ENCODE results near the gene RNF44. TPM values are rescaled to one million over a fixed set of nuclear protein-coding genes. Genes with fewer than 3 reads are reported as not detected.

Gene RNF44
- total and polyA plus RNA-seq, 4 donors = 3.2 to 6.4 (median 4.7) TPM

DNA sequence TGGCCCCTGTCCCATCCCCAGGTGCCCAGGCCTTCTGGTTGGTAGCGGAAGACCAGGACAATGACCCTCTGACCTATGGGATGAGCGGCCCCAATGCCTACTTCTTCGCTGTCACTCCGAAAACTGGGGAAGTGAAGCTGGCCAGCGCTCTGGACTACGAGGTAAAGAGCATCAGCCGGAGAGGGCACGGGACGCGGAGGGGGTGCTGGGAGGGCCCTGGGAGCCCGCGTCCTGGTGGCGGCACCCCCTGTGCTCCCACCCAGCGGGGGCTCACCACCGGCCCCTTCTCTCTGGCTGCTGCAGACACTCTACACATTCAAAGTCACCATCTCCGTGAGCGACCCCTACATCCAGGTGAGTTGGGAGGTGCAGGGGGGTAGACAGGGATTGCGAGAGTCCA, 31.5 kb upstream of the RNF44 start:
- Histone ChIP-seq H3K27me3 (ENCODE audit: control insufficient read depth in 4 of 4, insufficient read depth in 4 of 4, low read length in 3 of 4) (no peaks in the 10 kb centered on the region), H3K36me3 (ENCODE audit: control insufficient read depth in 4 of 4, insufficient read depth in 3 of 4, low read depth in 1 of 4, low read length in 3 of 4) (no peaks in the 10 kb centered on the region), H3K4me3 (ENCODE audit: low read depth in 1 of 3, low read length in 3 of 3) (no peak overlapping the region), H3K9ac (ENCODE audit: low read depth in 1 of 2, low read length in 2 of 2) (no peak overlapping the region), H3K4me1 (ENCODE audit: control insufficient read depth in 4 of 4, insufficient read depth in 4 of 4, low read length in 3 of 4) (no peaks in the 10 kb centered on the region), H3K27ac (ENCODE audit: low read depth in 1 of 2, low read length in 2 of 2) (no peak overlapping the region), H3K9me3 (ENCODE audit: control insufficient read depth in 4 of 4, low read length in 3 of 4) (no peaks in the 10 kb centered on the region)
- 84% methylated on average over 18 of the region's 18 CpGs for WGBS
- no peak for DNase-seq (ENCODE audit: low spot score)
- TF ChIP-seq SP1 (IDR thresholded peaks at IDR 0.05) (no peak), RXRA (IDR thresholded peaks at IDR 0.05) (no peak), EGR1 (IDR thresholded peaks at IDR 0.05; ENCODE audit: low read depth in 2 of 2) (no peak), GABPA (IDR thresholded peaks at IDR 0.05 in 1 of 2, conservative IDR thresholded peaks at IDR 0.05 in 1 of 2) (no peak), HNF4A (conservative IDR thresholded peaks at IDR 0.05) (no peak)
- TF ChIP-seq, protein P1, sequence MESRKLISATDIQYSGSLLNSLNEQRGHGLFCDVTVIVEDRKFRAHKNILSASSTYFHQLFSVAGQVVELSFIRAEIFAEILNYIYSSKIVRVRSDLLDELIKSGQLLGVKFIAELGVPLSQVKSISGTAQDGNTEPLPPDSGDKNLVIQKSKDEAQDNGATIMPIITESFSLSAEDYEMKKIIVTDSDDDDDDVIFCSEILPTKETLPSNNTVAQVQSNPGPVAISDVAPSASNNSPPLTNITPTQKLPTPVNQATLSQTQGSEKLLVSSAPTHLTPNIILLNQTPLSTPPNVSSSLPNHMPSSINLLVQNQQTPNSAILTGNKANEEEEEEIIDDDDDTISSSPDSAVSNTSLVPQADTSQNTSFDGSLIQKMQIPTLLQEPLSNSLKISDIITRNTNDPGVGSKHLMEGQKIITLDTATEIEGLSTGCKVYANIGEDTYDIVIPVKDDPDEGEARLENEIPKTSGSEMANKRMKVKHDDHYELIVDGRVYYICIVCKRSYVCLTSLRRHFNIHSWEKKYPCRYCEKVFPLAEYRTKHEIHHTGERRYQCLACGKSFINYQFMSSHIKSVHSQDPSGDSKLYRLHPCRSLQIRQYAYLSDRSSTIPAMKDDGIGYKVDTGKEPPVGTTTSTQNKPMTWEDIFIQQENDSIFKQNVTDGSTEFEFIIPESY (IDR thresholded peaks at IDR 0.05) = no peak

DNA sequence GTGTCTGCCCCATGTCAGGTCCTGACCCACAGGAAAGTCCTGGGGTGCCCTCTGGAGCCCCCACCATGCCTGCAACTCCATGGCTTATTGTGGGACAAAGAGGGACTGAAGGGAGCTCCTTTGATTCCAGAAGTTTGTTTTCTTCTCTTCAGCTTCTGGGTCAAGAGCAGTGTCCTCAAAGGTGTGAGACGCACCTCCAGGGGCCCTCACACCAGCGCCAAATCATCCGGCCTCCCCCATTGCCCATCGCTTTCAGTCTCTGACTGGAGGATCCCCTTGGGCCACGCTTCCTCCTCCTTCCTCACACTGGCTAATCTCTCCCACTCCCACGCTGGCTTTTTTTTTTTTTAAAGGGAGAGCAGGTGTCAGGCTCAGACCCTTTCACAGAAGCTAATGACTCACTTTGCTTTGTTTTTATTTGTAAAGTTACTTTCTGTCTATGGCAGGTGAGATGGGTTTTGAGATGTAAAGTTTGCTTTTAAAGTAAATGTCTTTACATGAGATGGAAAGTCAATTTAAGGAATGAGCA, 28.6 kb upstream of the RNF44 start:
- no peaks in the 10 kb centered on the region for H3K27me3 ChIP-seq (ENCODE audit: control insufficient read depth in 4 of 4, insufficient read depth in 4 of 4, low read length in 3 of 4)
- H3K36me3 ChIP-seq (ENCODE audit: control insufficient read depth in 4 of 4, insufficient read depth in 3 of 4, low read depth in 1 of 4, low read length in 3 of 4) = no peaks in the 10 kb centered on the region
- 84% methylated on average over 6 of the region's 6 CpGs for WGBS
- H3K27ac ChIP-seq (ENCODE audit: low read depth in 1 of 2, low read length in 2 of 2) = no peak overlapping the region
- TF ChIP-seq FOXA1 (IDR thresholded peaks at IDR 0.05) (no peak), TAF1 (conservative IDR thresholded peaks at IDR 0.05) (no peak), GABPA (IDR thresholded peaks at IDR 0.05 in 1 of 2, conservative IDR thresholded peaks at IDR 0.05 in 1 of 2) (no peak), RXRA (IDR thresholded peaks at IDR 0.05) (no peak), EGR1 (IDR thresholded peaks at IDR 0.05; ENCODE audit: low read depth in 2 of 2) (no peak), YY1 (IDR thresholded peaks at IDR 0.05) (no peak)
- DNase-seq (ENCODE audit: low spot score) = no peak
- H3K4me1 ChIP-seq (ENCODE audit: control insufficient read depth in 4 of 4, insufficient read depth in 4 of 4, low read length in 3 of 4) = no peaks in the 10 kb centered on the region
- H3K9me3 ChIP-seq (ENCODE audit: control insufficient read depth in 4 of 4, low read length in 3 of 4) = no peaks in the 10 kb centered on the region
- no peak overlapping the region for H3K4me3 ChIP-seq (ENCODE audit: low read depth in 1 of 3, low read length in 3 of 3)
- no peak overlapping the region for H3K9ac ChIP-seq (ENCODE audit: low read depth in 1 of 2, low read length in 2 of 2)

DNA sequence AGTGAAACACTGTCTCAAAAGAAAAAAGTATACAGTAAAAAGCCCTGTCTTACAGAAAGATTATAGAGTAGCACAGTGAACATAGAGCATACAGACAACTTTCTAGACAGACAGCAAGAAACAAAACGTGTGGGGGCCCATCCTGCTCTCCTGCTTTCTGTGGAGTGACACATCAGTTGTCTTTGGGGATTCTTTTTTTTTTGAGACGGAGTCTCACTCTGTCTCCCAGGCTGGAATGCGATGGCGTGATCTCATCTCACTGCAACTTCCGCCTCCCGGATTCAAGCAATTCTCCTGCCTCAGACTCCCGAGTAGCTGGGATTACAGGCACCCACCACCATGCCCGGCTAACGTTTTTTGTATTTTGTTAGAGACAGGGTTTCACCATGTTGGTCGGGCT, 26.8 kb upstream of the RNF44 start:
- no peak for DNase-seq (ENCODE audit: low spot score)
- Histone ChIP-seq H3K4me1 (ENCODE audit: control insufficient read depth in 4 of 4, insufficient read depth in 4 of 4, low read length in 3 of 4) (no peaks in the 10 kb centered on the region), H3K36me3 (ENCODE audit: control insufficient read depth in 4 of 4, insufficient read depth in 3 of 4, low read depth in 1 of 4, low read length in 3 of 4) (no peaks in the 10 kb centered on the region), H3K9me3 (ENCODE audit: control insufficient read depth in 4 of 4, low read length in 3 of 4) (no peaks in the 10 kb centered on the region), H3K27ac (ENCODE audit: low read depth in 1 of 2, low read length in 2 of 2) (no peak overlapping the region), H3K27me3 (ENCODE audit: control insufficient read depth in 4 of 4, insufficient read depth in 4 of 4, low read length in 3 of 4) (no peaks in the 10 kb centered on the region), H3K4me3 (ENCODE audit: low read depth in 1 of 3, low read length in 3 of 3) (no peak overlapping the region), H3K9ac (ENCODE audit: low read depth in 1 of 2, low read length in 2 of 2) (no peak overlapping the region)
- TF ChIP-seq, protein P2, sequence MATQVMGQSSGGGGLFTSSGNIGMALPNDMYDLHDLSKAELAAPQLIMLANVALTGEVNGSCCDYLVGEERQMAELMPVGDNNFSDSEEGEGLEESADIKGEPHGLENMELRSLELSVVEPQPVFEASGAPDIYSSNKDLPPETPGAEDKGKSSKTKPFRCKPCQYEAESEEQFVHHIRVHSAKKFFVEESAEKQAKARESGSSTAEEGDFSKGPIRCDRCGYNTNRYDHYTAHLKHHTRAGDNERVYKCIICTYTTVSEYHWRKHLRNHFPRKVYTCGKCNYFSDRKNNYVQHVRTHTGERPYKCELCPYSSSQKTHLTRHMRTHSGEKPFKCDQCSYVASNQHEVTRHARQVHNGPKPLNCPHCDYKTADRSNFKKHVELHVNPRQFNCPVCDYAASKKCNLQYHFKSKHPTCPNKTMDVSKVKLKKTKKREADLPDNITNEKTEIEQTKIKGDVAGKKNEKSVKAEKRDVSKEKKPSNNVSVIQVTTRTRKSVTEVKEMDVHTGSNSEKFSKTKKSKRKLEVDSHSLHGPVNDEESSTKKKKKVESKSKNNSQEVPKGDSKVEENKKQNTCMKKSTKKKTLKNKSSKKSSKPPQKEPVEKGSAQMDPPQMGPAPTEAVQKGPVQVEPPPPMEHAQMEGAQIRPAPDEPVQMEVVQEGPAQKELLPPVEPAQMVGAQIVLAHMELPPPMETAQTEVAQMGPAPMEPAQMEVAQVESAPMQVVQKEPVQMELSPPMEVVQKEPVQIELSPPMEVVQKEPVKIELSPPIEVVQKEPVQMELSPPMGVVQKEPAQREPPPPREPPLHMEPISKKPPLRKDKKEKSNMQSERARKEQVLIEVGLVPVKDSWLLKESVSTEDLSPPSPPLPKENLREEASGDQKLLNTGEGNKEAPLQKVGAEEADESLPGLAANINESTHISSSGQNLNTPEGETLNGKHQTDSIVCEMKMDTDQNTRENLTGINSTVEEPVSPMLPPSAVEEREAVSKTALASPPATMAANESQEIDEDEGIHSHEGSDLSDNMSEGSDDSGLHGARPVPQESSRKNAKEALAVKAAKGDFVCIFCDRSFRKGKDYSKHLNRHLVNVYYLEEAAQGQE (IDR thresholded peaks at IDR 0.05) = no peak
- 85% methylated on average over 10 of the region's 10 CpGs for WGBS

Data from liver (tissue), 9 donors.